NCI-H69 (cell line): ENCODE results near the gene SNX14.
"Not testable (repeated sequence)": the region's sequence is repeated elsewhere in the genome, so short reads cannot be mapped to it uniquely, and the experiment has no call there.

ENCODE experiments used
- DNase-seq: peaks from one replicate; lab custom pipeline; 2025; lab: John Stamatoyannopoulos, UW

SNX14 gene

DNA sequence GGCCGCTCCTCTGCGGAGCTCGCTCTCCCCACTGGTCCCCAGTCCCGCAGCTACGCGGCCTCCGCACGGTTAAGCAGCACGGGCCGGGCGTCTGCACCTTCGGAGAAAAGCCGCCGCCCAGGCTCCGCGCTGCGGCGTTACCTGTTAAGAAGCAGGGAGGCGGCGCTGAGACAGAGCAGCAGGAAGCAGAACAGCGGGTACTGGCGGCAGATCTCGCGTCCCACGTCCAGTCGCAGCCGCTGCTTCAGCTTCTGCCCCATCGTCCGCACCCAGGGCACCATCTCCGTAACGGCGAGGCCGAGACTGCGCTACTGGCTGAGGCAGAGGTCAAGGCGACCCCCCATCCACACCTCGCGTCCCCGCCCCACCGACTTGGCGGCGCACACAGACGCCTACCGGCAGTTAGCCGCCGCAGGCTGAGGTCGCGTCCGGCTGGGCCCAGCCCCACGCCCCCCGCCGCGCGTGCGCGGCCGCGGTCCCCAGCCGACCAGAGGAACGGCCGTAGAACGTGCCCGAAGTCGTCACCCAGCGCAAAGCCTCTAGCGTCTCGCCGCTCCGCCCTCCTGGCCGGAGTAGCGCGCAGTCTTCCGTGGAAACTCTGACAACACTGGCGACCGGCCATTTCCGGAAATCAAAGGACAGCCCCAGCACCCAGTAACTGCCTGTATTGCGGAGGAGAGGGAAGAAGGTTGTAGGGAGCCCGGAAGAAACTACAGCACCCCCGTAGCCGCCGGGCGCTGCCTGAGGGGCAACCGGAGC is at the start of gene SNX14:
TSS of gene SNX14 (minus strand) at position 421 of the 759 bp plus-strand sequence. CDS start at position 281, 140 bp downstream.
- DNase-seq, result peak; percentile 97

GRCh38 chr6:85642774-85643536 is 49.3 kb upstream of the SNX14 start, which contains the start of gene SYNCRIP:
Gene SYNCRIP (minus strand): TSS chr6:85642886. CDS start chr6:85641439, 1,447 bp downstream.
- peak; percentile 100 for DNase-seq

DNA sequence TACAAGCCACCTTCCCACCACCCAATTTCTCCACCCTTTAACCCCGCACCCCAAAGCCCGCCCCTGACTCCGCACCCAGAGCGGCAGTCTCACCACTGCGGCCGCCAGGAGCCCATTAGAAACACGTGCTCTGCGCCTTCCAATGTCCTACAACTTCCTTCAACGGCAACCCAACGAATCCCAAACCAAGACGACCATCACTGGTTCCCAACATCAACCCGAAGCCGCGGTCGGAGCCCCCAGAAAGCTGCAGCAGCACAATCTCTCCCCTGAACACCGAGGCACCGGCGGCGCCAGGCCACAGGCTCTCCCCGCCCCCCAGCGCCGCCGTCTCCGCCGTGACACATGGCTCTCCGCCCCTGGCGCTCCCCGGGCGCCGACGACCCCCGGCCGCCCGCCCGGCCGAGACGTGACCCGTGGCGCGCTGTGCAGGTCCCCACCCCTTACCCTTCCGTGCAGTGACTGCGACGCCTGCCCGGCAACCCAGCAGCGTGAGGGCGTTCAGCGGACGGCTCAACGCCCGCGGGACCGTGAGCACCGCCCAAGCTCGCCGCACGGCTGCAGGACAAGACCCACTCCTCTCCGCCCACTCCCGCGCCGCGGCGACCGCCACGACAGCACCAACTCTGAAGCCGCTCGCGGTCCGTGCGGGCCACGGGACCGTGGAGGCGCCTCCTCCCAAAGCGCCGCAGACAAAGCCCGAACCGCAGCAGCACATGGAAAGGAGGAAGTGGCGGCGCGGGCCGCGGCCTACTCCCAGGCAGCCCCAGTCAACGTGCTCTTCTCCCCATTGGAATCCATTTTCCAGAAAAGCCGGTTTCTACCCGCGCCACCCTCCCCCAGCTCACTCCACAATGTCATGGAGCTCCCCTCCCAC is 48.5 kb upstream of the SNX14 start:
- peak; percentile 73 for DNase-seq

DNA sequence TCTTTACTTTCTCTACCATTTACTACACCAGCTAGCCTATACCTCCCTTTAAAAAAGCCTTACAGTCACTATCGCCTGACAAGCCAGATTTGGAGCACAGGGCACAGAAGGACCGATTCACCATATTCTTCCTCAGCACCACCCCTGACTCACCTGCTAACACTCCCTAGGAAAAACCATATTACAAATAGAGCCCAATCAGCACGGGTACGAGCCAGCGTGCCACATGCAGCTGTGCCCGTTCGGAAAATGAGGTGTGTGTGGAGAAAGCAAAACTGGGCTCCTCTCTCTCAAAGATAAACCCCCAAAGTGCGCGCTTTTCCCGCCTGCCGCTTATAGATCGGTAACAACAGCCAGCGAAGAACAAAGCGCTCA is 47.9 kb upstream of the SNX14 start:
- peak; percentile 67 for DNase-seq

- DNase-seq, result no peak
Measured at GRCh38 chr6:85640821-85641220, 47.2 kb upstream of the SNX14 start.

DNA sequence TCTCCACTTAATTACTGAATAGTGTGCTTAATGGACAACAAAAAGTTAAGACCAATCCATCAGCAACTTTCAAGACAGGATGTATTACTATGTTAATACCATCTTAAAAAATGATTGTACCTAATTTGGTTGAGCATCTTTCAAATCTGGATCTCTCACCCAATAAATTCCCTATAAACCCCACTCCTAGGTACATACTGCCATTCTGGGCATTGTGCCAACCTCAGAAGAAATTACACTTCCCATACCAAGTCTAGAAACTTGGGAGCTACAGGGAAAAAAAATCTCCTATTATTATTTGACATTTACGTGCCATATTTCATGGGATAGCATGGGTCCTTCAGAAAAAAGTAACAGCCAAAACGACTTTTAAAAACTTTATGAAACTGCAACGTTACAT is 43.9 kb upstream of the SNX14 start:
- DNase-seq, result peak; percentile 37

GRCh38 chr6:85632164-85632942 is 38.7 kb upstream of the SNX14 start:
- no peak for DNase-seq

GRCh38 chr6:85631117-85631516 is 37.5 kb upstream of the SNX14 start:
- DNase-seq, result not testable (repeated sequence)

DNA sequence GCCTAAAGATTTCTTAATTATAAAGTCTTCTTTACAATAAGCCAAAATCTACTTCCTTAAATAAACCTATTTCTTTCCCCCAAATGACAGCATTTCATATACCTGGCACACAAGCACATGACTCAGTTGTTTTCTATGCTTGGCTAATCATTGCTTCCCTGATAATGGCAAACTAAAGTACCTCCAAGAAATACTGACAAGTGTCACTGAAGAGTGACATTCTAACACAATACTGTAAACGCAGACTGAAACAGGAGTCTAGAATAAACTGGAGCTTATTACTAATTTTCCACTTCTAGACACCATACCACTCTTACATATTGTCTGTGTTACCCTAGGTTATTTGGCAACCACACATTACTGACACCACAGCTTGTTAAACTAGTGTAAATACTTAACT is 34.7 kb upstream of the SNX14 start:
- DNase-seq, result no peak

- DNase-seq, result no peak
Measured at GRCh38 chr6:85620308-85620707, 26.6 kb upstream of the SNX14 start.

DNA sequence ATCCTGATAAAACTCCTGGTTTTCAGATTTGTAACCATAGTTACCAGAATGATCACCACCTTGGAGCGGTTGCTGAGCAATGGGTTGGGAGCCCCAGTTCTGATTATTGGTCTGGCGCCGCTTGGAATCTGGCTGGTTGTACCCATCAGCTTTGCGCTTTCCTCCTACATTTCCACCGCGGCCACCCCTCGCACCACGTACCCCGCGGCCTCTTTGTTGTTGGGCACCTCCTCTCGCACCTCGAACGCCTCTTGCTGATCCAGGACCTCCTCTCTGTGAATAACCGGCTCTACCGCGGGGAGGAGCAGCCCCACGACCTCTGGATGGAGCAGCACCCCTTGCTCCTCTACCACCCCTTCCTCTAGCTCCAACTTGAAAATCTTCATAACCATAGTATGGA is 21.1 kb upstream of the SNX14 start:
- no peak for DNase-seq

GRCh38 chr6:85612690-85613474 is 19.2 kb upstream of the SNX14 start:
- no peak for DNase-seq

- no peak for DNase-seq
Measured at GRCh38 chr6:85610182-85610895, 16.7 kb upstream of the SNX14 start.

DNA sequence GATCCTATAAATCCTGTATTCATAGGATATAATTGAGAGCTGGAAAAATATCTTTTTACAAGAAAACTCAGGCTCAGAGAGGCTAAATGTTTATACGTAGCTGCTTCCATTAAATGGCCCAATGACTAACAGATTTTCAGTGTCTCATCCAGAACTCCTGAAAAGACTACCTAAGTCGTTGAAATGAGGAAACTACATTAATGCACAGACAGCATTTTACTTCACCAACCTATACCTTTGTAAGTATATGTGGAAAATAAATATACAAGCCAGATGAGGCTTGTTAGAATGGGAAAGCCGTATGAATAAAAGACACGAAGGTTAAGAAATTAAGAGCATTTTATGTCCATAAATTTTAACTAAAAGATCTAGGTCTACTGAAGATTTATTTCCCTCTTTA is 8.4 kb upstream of the SNX14 start:
- DNase-seq, result no peak

DNA sequence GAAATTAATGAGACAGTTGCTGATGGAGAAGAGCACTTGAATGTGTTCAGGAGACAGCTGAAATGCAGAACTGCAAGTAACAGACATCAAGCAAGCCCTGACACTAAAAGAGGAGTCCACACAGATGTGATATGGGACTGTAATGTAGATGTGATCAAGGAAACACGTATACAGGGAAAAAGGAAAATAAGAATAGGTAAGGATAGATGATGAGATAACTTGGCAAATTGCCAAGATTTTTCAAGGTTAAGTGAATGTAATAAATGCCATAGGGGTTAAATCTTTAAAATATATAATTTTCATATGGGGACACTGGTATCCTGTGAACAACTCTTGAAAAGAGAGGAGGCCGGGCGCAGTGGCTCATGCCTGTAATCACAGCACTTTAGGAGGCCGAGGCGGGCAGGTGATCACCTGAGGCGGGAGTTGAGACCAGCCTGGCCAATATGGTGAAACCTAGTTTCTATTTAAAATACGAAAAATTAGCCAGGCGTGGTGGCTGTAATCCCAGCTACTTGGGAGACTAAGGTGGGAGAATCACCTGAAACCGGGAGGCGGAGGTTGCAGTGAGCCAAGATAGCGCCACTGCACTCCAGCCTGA is 7.2 kb upstream of the SNX14 start:
- peak; percentile 32 for DNase-seq

- DNase-seq, result peak; percentile 82
Measured at GRCh38 chr6:85594197-85594930, 706 bp upstream of the SNX14 start.

DNA sequence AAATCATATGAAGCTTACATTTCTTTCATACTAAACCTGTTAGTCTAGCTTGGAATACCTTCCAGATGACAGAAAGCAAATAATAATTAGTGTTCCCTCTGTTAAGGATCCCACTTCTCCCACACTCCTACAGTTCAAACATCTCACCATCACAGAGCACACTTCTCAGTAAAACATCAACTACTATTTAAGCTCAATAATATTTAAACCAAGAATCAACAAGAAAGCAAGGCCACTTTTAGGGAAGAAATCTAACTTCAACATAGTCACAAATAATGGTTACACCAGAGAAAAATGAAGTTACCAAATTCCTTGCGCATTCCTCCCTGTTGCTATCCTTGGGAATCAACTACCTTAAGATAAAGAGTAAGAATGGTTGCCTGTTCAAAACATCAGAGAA is 1.6 kb downstream of the SNX14 start:
- DNase-seq, result no peak

DNA sequence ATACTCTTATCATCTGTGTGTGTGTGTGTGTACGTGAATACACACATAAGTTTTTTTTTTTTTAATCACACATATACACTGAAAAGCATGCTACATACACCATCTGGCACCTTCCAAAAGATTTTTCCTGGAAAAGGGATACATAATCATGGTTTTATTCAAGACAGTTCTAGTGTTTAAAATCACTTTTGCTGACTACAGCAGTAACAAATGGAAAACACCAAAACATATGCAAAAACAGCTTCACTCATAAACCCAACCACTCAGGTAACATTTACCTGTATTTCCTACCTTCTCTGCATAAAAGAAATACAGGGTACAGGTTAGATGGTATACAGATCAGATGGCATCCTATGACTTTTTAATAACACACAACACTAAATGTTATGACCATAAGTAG is 2.5 kb downstream of the SNX14 start:
- no peak for DNase-seq

DNA sequence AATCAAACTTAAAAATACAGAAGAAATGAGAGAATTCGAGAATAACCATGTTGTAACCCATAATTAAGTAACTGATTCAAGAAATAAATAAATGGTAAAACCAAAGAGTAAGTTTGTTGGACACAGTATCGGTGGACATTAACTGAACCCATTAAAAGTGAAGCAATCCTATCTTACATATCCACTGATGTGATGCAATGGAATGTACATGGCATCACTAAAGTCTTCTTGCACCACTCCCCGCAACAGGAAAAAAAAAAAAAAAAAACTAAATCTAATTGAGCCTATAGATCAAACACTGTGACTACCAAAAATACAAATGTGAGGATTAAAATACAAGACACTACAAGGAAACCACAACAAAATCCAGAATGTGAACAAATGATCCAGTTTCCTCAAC is 7.9 kb downstream of the SNX14 start:
- no peak for DNase-seq
